GM03348 (cell line): ENCODE results near the gene SCN4A.

Source experiments
- DNase-seq: peaks from one replicate; pipeline ENCODE4 v3.0.0; 2012; ENCODE audit warnings: low spot score

The SCN4A gene

GRCh38 chr17:64001763-64002529, 29.2 kb upstream of the SCN4A start:
- DNase-seq: no peak

DNA sequence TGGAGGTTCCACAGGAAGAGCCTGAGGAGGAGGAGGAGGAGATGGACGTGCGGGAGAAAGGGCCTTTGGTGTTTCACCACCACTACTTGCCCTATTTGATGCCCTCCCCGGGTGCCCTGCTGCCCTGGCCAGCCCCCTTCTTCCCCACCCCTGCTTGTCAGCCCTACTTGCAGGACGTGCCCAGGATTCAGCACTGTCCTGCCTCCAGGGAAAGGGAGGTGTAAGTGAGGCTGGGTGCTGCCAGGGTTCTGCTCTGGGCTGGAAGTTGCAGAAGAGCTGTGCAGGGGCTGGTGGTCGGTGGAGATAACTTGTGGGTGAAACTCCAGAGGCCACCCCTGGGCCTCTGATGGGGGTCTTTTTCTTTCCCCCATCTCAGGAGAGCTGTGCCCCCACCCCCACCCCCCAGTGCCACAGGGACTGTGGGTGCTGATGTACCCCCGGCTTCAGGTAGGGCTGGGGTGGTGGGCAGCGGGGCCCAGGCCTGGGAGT, 28.4 kb upstream of the SCN4A start:
- DNase-seq: no peak

DNA sequence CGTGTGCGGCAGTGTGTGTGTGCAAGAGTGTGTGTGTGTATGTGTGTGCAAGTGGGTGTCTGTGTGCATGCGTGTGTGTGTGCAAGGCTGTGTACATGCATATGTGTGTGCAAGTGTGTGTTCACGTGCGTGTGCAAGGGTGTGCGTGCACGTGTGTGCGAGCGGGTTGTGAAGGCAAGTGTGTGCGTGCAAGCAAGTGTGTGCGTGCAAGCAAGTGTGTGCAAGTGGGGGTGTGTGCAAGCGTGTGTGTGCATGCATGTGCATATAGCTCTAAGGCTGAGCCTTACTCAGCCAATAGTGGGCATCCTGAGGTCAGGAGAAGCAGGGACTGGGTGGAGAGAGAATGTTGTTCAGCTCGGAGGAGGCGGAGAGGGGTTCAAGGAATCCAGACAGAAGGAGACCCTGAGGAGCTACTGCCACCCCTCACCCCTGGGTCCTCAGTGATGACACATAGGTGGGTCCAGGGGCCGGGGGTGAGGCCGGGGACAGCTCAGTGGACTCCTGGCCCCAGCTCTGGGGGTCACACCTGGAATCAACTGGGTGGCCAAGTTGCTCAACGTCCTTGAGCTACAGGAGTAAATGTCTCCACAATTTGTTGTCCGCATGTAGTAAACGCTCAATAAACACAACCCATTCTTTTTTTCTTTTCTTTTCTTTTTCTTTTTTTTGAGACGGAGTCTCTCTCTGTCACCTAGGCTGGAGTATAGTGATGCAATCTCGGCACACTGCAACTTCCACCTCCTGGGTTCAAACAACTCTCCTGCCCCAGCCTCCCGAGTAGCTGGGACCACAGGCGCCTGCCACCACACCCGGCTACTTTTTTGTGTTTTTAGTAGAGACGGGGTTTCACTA, 27.2 kb upstream of the SCN4A start:
- DNase-seq: no peak

DNA sequence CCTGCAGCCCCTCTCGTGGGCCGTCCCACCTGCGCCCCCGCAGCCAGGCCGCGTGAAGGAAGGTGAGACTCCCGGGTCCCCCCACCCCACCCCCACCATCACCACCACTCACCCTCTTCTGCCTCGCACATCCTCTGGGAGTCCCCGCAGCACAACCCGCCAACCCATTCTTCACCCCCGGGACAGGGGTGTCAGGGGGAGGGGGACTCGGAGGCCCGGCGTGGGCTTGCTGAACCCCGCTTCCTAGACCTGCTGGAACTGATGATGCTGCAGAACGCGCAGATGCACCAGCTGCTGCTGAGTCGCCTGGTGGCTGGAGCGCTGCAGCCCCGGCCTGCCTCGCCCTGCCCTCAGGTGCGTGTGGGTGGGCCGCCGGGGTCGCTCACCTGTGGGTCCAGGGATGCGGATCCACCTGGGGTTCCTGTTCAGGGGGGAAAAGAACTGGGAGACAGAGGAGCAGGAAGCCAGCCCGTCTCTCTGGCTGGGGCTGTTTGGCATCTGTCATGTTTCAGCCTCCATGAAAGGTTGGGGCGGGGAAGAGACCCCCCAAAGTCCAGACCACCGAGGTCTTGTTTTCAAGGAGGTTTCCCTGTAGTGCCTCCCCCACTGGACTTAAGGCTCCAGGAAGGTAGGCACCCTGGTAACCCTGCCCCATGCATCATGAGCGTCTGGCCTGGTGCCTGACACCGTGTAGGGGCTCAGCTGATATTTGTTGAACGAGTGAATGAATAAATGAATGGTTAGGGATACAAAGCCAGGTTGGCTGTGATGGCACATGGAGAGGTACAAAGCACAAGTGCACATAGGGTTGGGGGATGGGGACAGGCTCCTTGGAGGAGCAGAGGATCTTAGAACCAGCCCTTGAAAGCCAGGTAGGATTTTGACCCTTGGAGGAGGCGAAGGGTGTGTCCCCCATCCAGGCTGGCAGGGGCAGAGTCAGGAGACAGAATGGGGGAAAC, 26.3 kb upstream of the SCN4A start:
- DNase-seq: no peak

DNA sequence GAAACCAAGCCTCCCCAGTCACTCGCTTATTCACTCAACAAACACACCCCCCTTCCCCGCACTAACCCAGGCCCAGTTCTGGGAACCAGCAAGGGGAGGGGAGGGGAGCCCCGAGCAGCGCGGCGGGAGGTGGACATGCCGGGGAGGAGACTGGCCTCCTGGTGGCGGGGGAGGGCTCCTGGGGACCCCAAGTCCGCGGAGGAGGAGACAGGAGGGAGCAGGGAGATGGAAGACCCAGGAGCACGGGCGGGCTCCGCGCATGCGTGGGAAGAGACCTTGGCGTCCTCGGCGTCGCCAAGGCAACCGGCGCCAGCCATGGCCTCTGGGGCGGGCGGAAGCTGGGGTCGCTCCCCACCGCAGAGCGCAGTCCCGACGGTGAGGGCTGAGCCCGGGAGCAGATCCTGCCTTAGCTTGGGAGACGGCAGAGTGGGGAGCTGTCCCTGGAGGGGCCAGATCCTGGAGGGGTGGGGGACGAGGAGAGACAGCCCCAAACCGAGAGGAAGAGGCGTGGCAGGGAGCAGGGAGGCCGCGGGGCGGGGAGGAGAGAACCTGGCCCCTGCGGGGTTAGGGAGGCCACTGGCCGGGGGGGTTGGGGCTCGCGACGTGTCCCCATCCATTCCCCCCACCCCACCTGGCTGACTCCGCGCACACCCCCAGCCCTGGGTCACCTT, 25.5 kb upstream of the SCN4A start, which contains the start of gene PRR29:
TSS of gene PRR29 (plus strand) at position 302 of the 671 bp plus-strand sequence. CDS start at position 316, 14 bp downstream.
- DNase-seq: peak; percentile 93

DNA sequence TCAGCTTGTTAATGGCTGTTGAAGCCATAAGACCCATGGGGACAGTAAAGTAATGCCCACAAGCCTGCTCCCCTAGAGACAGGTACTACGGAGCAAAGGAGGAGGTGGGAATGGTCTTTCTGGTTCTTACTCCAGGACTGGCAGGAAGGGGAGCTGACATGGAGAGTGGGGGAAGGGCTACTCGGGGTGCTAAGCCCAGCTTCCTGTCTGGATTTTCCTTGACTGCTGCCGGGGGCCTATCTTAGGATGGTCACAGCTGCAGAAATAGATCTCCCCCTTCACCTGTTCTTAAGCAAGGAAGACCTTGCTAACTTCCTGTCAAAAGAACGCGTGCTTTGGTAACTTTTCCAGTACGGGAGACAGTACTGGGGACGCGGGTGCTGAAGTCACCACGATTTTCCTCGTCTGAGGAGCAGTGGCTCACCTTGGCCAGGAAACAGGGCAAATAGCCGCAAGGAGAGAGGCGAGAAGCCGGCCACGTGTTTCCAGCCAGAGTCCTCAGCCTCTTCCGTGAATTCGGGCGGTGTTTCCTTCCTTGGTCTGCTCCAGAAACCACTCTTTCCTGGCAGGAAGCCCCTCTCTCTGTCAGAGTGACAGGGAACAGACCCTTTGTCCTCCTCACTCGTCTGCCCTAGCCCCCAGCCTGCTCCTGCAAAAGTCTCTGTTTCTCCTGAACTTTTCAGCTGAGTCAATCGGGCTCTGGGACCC, 24.8 kb upstream of the SCN4A start:
- DNase-seq: peak; percentile 2

DNA sequence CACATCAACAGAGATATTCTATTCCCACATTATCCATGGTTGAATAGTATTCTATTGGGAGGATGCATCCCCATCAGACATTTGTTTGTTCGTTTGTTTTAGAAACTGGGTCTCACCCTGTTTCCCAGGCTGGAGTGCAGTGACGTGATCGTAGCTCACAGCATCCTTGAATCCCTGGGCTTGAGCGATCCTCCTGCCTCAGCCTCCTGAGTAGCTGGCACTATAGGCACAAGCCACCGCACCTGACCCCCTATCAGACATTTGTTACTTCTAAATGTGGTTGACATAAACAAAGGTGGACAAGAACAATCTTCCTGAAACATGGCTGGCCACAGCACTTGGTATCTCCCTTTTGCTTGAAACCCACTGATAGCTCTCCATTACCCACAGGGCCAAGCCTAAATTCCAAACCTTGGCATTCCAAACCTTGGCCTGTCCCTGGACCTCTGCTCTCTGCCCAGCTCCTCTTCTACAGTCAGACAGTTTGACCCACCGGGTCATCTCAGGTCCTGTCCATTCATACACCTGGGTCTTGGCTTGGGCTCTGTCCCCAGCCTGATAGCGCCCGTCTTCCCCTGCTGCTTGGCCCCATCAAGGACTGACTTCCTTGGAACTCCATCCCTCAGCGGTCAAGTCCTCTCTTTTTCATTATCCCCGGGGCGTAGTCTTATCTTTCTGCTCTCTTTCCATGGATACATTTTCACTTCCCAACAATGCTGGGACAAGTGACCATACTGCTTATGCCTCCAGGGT, 23.9 kb upstream of the SCN4A start:
- no peak for DNase-seq

DNA sequence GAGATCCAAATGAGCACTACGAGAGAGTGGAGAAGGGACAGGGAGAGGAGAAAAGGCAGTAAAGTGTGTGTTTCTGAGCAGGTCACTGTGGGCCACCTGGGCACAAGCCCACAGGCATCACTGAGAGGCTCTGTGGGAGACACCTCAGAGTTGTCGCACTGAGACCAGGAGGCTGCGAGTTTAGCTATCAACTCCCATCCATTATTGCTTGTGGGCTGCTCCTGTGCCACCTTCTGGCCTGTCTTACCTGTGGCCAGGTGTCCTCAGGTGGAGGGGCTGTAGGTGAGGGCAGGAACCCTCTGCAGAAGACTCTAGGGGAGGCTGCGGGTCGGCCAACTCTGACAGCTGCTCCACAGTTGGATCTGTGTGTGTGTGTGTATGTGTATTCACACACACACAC, 22.9 kb upstream of the SCN4A start:
- DNase-seq: no peak

GRCh38 chr17:63993368-63993985, 20.8 kb upstream of the SCN4A start:
- DNase-seq: no peak

DNA sequence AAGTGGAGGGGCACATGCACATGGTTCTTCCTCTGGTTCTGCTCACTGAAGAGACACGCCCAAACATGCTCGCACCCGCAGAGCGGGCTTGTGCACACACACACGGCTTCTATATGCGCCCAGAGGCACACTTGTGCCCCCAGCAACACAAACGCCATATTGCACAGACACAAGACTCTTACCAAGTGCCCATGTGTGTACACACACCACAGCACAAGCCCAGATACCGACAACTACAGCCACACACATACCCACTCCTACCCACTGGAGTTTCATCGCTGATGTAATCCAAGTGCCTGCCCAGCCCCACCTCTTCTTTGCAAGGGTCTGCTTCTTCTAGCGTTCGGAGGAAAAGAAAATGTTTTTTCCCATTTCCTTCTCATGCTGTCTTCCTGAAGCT, 18.9 kb upstream of the SCN4A start:
- no peak for DNase-seq

DNA sequence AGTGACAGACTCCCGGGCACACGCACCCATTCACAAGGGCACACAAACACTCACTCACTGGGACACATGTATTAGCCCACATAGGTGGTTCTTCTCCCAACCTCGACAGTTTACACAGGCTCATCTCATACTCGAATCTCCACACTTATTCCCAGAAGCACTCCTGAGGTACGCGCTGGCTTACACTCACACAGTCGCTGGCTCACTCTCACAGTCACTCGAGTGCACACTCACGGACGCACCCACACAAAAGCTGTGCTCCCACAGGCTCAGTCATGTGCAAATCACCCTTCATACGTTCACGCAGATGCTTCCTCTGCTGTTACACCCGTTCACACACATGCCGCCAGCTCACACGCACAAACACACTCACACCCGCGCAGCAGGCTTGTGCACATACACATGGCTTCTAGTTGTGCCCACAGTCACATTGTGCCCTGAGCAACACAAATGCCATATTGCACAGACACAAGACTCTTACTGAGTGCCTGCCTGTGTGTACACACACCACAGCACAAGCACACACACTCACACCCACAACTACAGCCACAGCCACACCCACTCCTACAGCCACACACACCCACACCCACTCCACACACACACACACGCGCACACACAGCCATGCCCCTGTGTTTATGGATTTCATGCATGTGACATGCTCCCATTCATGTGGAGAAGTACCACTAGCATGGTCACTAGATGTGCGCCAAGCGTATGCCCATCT, 17.1 kb upstream of the SCN4A start:
- DNase-seq: no peak

DNA sequence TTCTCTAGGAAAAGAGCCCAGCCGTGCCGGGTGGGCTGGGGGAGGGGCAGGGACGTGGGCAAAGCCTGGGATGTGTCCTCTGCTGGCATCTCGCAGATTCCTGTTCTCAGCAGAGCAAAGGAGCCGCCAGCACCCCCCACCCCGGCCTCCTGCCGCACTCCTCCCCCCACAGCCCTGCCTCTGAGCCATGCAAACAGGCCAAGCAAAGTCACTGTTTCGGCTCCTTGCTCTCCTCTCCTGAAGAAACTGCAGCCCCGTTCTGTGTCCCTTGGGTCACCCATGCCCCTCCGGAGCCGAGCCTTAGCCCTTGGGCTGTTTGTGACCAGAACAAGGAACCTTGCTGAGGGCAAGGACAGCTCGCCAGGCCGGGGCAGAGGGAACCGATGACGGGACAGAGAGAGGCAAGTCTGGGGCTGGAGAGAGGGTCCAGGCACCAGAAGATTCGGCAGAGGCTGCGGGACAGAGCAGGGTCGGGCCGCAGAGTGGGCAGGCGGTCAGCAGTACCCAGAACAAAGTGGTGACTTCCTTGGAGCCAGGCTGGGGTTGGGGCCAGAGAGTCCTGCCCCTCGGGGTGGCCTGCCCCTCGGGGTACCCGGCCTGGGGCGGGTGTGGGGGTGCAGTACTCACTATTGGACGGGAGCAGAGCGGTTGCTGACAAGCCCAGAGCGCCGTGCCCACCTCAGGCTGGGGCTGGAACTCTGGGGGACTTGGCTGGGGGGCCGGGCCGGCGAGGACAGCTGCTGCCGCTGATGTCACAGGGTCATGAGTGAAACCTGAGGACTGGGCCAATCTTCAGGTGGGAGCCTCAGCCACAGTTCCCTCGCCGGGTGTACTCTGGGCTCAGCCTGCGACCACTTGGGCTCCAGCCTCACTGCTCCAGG, 16.3 kb upstream of the SCN4A start:
- no peak for DNase-seq

- no peak for DNase-seq
These were observed 15.4 kb upstream of the SCN4A start for GRCh38 chr17:63988127-63988478.

- no peak for DNase-seq
These were observed 14.8 kb upstream of the SCN4A start for GRCh38 chr17:63987221-63988126.

DNA sequence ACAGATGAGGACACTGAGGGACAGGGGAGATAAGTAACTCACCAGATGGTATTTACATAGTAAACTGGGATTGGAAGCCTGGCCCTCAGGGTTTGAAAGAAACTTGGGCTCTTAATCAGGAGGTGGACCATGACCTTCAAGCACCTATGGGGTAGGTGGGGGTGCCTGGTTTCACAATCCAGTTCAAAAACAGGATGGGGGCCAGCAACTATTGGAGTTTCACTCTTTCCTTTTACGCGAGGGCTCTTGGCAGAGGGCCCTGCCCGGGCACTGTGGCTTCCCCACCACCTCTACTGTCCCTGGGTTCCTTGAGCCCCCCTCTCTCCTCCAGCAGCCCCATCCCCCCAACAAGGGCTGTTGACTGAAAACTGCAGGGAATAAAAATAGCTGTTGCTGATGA, 14.1 kb upstream of the SCN4A start:
- no peak for DNase-seq

DNA sequence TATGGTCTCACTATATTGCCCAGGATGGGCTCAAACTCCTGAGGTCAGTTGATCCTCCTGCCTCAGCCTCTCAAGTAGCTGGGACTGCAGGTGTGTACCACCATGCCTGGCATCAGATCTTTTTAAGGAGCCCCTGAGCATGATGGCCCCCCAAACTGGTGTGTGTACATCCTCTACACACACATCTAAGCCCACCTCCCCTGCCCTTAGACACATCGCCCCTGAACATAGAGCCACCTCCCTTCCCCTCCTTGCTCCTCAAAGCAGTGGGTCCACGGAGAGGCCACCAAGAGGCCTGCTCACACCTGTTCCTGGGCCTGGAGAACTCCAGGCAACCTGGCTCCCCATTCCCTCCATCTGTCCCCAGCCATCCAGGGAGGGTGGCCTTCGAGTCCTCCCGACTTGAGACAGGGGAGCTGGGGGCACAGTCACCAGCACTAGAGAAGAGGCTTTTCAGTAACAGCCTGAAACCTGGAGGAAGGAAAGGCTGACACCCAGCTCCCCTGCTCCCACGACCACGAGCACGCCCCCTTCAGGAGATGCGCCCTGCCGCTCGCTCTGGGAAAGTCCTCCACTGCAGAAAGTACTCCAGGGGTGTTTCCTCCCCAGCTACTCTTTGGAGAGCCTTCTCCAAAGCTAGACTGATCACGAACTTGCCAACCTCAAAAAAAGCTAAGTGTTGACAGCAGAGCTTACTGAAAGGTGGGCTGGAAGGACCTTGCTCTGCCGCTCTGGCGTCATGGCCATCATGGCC, 12.8 kb upstream of the SCN4A start:
- DNase-seq: no peak
